ENCODE data around the gene CDKAL1.

- TF ChIP-seq POLR2A (IDR thresholded peaks at IDR 0.05; ENCODE audit: insufficient read depth in 1 of 2, low read depth in 2 of 2, low read length in 2 of 2) (no peak), ZNF263 (CRISPR knock-in tag; IDR thresholded peaks at IDR 0.05) (no peak), ZNF121 (CRISPR knock-in tag; IDR thresholded peaks at IDR 0.05) (no peak), REST (IDR thresholded peaks at IDR 0.05; ENCODE audit: borderline replicate concordance in 1 of 2, low read depth in 1 of 2, low read length in 2 of 2) (no peak), RAD21 (CRISPR knock-in tag; IDR thresholded peaks at IDR 0.05) (no peak), KDM1A (CRISPR knock-in tag; IDR thresholded peaks at IDR 0.05) (no peak), CTCF (CRISPR knock-in tag; IDR thresholded peaks at IDR 0.05) (no peak), BHLHE40 (IDR thresholded peaks at IDR 0.05; ENCODE audit: low read length) (no peak), ZC3H4 (CRISPR knock-in tag; IDR thresholded peaks at IDR 0.05; ENCODE audit: borderline replicate concordance) (no peak), POLR2AphosphoS5 (IDR thresholded peaks at IDR 0.05; ENCODE audit: low read depth, low read length) (no peak), TCF7L2 (IDR thresholded peaks at IDR 0.05; ENCODE audit: low read depth, low read length) (no peak), ERF (CRISPR knock-in tag; IDR thresholded peaks at IDR 0.05) (no peak)
Measured at GRCh38 chr6:20747991-20748390, 213.7 kb downstream of the CDKAL1 start.
